Measurements from ENCODE around the gene ZEB2.

DNA sequence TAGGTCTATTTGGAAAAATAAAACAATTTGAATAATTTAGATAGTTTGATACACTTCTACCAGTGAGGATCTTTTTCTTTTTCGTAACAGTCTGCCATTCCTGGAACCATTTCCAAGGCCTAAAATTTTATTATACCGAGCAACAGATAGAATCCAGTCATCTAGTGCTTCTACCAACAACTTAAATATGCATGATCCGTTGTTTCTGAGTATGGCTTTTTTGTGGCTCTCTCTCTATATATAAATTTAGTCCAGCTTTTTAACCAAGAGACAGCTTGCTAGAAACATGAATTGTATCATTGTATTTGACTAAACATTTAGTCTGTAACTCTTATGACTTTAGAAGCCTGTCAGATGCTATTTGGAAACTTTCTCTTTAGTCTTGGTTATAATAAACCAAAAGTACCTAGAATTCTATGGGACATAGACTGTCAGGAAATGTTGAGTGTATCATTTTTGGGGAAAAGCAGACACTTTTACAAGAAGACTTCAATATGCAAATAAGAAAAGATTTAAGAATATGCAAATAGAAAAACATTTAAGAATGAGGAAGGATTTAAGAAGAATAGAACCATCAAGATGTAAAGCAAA is 161.4 kb downstream of the ZEB2 start:
- TF ChIP-seq, protein P1, sequence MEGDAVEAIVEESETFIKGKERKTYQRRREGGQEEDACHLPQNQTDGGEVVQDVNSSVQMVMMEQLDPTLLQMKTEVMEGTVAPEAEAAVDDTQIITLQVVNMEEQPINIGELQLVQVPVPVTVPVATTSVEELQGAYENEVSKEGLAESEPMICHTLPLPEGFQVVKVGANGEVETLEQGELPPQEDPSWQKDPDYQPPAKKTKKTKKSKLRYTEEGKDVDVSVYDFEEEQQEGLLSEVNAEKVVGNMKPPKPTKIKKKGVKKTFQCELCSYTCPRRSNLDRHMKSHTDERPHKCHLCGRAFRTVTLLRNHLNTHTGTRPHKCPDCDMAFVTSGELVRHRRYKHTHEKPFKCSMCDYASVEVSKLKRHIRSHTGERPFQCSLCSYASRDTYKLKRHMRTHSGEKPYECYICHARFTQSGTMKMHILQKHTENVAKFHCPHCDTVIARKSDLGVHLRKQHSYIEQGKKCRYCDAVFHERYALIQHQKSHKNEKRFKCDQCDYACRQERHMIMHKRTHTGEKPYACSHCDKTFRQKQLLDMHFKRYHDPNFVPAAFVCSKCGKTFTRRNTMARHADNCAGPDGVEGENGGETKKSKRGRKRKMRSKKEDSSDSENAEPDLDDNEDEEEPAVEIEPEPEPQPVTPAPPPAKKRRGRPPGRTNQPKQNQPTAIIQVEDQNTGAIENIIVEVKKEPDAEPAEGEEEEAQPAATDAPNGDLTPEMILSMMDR (IDR thresholded peaks at IDR 0.05) = no peak
- no peak for TF ChIP-seq POLR2A (IDR thresholded peaks at IDR 0.05)
- no peak for TF ChIP-seq POLR2AphosphoS5 (IDR thresholded peaks at IDR 0.05)

Measured in transverse colon (tissue), 4 donors.